ENCODE measurements around the gene SOST.

- TF ChIP-seq, protein P1, sequence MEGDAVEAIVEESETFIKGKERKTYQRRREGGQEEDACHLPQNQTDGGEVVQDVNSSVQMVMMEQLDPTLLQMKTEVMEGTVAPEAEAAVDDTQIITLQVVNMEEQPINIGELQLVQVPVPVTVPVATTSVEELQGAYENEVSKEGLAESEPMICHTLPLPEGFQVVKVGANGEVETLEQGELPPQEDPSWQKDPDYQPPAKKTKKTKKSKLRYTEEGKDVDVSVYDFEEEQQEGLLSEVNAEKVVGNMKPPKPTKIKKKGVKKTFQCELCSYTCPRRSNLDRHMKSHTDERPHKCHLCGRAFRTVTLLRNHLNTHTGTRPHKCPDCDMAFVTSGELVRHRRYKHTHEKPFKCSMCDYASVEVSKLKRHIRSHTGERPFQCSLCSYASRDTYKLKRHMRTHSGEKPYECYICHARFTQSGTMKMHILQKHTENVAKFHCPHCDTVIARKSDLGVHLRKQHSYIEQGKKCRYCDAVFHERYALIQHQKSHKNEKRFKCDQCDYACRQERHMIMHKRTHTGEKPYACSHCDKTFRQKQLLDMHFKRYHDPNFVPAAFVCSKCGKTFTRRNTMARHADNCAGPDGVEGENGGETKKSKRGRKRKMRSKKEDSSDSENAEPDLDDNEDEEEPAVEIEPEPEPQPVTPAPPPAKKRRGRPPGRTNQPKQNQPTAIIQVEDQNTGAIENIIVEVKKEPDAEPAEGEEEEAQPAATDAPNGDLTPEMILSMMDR (conservative IDR thresholded peaks at IDR 0.05 in 1 of 2, IDR thresholded peaks at IDR 0.05 in 1 of 2; ENCODE audit: extremely low read depth in 1 of 2, insufficient read depth in 1 of 2, low read depth in 1 of 2, low read length in 2 of 2), result no peak
- TF ChIP-seq EZH2 (IDR thresholded peaks at IDR 0.05; ENCODE audit: borderline replicate concordance, low read length), result no peak
These were observed 29.9 kb upstream of the SOST start for GRCh38 chr17:43788540-43788939.
